HG02571 (cell line): Measurements from ENCODE around the gene AEBP1.
"Not testable (repeated sequence)": the region's sequence is repeated elsewhere in the genome, so short reads cannot be mapped to it uniquely, and the experiment has no call there.

Experiments
- ATAC-seq: cut with Tn5 transposase; IDR thresholded peaks from one replicate; pipeline ENCODE4 v1.9.1; 2021; ENCODE audit warnings: mild to moderate bottlenecking, moderate library complexity; ENCODE audit not compliant: unreplicated experiment

AEBP1 gene

DNA sequence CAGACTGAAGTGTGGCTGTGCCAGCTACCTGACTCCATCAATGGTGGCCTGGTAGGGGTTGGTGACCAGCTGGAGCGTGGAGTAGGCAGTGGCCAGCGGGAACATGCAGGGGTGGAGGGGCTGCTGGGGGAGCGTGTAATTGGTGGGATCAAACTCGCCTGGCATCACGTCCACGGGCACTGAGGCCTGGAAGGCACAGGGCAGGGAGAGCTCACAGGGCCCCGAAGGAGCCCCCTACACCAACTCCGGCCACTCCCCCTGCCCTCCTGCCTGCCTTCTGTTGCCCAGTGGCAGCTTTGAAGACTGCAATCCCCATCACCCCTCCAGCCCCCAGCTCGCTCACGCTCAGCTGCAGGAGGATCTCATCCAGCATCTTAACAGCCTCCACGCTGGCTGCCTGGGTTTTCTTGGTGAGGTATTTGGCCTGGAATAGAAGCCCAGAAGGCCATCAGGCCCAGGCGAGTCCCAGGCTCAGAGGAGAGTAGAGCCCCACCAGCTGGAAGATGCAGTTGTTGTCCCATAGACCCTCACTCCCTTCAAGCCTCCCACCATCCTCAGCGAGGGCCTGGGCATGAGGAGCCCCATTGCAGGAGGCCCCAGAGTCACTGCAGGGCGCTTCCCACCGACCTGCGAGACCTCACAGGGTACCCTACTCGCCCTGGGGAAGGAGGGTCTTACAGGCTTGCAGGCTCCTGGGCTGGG is 12.1 kb downstream of the AEBP1 start:
- ATAC-seq = no peak

- ATAC-seq = no peak
These were observed 12.9 kb downstream of the AEBP1 start for GRCh38 chr7:44116789-44117666.

GRCh38 chr7:44117801-44118429 is 13.8 kb downstream of the AEBP1 start:
- no peak for ATAC-seq

DNA sequence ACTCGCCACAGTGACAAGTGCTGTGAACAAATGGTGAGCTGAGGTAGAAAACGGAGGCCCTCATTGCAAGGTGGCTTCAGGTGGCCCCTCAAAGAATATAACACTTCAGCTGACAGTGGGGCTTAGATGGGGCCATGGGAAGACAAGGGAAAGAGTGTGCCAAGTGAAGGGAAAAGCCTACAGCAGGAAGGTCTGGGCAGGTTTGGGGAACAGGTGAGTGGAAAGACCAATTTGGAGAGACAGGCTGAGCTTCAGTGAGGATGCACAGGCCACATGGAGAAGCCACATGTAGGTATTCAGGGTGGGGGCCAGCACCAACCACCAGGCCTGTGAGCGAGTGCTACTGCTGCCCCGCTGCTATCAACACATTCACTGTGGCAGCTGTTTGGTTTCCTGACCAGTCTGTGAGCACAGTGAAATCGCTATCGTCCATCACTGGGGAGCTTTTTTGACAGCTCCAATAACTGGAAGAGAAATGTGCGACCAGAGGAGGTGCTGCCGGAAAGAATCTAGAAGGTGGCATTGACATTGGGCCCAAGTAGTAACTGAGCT is 15.8 kb downstream of the AEBP1 start:
- ATAC-seq = no peak

DNA sequence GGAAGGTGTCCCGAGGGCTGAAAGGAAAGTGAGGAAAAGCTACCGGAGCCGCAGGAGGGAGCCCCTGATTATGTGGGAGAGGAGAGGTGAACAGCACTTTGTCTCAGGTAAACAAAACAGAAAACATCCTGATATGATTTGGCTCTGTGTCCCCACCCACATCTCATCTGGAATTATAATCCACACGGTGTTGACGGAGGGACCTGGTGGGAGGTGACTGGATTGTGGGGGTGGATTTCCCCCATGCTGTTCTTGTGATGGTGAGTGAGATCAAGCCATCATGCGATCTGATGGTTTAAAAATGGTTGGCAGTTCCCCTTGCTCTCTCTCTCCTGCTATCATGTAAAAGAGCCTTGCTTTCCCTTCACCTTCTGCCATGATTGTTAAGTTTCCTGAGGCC is 16.2 kb downstream of the AEBP1 start:
- ATAC-seq = no peak

GRCh38 chr7:44121761-44122420 is 17.7 kb downstream of the AEBP1 start:
- ATAC-seq = no peak

DNA sequence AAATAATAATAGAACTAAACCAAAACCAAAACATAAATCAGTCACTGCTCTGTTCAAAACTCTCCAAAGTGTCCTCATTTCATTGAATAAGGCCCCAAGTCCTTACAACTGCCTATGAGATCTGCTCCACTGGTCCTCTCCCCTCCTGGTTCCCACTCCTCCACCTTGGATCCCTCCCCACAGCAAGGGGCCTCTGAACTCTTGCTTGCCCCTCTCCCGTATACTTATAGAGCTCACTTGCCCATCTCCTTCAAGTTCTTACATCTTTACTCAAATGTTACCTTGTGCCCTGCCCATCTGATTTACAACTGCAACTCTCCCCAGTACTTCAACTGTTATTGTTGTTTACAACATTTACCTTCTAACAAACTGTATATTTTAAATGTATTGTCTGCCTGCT is 18.4 kb downstream of the AEBP1 start:
- no peak for ATAC-seq

DNA sequence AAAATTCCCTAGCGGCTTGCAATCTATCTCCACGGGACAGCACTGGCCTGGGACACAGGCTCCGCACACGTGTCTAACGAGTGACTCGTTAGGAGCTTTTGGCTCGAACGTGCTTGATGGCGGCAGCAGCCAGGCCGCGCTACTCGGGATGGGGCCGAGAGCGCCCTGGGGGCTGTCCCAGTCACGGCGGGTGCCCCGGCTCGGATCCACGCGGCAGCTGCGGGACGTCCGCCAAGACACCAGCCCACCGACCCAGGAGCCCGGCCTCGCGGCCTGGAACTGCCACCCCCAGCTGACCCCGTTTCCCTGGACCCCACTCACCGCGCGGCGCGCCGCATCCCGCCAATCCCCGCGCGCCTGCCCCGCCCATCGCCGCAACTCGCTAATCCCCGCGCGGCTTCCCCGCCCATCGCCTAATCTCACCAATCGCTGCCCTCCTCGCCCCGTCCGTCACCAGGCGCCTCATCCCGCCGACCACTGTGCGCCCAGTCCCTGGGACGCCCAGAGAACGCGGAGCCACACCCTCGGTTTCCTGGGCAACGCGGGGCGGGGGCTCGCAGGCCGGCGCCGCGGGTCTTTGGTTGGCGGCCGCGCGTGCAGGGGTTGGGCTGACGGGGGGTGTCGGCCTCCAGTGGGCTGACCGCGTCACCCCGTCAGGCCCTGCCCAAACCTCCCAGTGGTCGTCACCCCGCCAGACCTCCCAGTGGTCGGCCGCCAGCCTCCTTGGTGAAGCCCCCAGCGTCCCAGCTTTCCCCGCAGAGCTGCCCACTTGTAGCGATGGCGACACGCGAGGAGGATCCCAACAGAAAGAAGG is 19.3 kb downstream of the AEBP1 start, which contains the start of gene POLD2:
Gene POLD2 (minus strand): TSS at position 359 of the 814 bp plus-strand sequence. CDS start 1,495 bp downstream, outside the sequence.
- ATAC-seq = peak; percentile 99

- ATAC-seq = no peak
These were observed 20.7 kb downstream of the AEBP1 start for GRCh38 chr7:44124822-44125202.

GRCh38 chr7:44126574-44126973 is 22.4 kb downstream of the AEBP1 start:
- not testable (repeated sequence) for ATAC-seq

GRCh38 chr7:44127161-44127560 is 23.0 kb downstream of the AEBP1 start:
- ATAC-seq = no peak

- ATAC-seq = no peak
These were observed 24.8 kb downstream of the AEBP1 start for GRCh38 chr7:44128721-44129582.

- no peak for ATAC-seq
These were observed 27.3 kb downstream of the AEBP1 start for GRCh38 chr7:44131173-44132029.

- ATAC-seq = no peak
These were observed 27.9 kb downstream of the AEBP1 start for GRCh38 chr7:44132039-44132438.

GRCh38 chr7:44133295-44133694 is 29.1 kb downstream of the AEBP1 start:
- no peak for ATAC-seq

DNA sequence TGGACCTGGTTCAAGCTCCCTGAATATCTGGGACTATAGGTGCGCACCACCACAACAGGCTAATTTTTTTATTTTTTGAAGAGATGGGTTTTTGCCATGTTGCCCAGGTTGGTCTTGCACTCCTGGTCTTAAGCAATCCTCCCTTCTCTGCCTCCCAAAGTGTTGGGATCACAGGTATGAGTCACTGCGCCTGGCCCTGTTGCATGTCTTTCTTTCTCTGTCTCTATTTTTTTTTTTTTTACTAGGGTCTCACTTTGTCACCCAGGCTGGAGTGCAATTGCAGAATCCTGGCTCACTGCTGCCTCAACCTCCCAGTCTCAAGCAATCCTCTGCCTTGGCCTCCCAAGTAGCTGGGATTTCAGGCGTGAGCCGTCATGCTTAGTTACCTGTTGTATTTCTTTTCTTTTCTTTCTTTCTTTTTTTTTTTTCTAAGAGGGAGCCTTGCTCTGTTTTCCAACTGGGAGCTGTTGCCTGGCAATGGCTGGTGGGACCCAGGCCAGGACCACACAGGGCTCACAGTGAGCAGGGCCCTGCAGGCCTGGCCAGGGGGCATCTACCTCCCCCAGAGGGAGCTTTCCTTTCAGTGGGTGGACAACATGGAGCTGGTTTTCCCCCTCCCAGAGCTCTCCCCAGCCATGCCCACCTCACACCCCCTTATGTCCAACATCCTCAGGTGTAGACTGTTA is 30.9 kb downstream of the AEBP1 start:
- no peak for ATAC-seq

GRCh38 chr7:44136731-44137130 is 32.6 kb downstream of the AEBP1 start:
- no peak for ATAC-seq

GRCh38 chr7:44138698-44139097 is 34.6 kb downstream of the AEBP1 start:
- ATAC-seq = no peak
